ENCODE measurements around the gene DDR2.

The DDR2 gene

GRCh38 chr1:162674034-162674608 lies 41.9 kb downstream of the DDR2 start:
- DNase-seq = no peak

GRCh38 chr1:162676087-162676486 lies 43.8 kb downstream of the DDR2 start:
- DNase-seq = no peak

- no peak for DNase-seq
Measured at GRCh38 chr1:162676750-162677149, 44.5 kb downstream of the DDR2 start.

GRCh38 chr1:162677607-162678371 lies 45.5 kb downstream of the DDR2 start:
- DNase-seq = no peak

GRCh38 chr1:162678439-162678838 lies 46.2 kb downstream of the DDR2 start:
- DNase-seq = no peak

GRCh38 chr1:162679298-162679697 lies 47.0 kb downstream of the DDR2 start:
- no peak for DNase-seq

GRCh38 chr1:162680419-162681121 lies 48.3 kb downstream of the DDR2 start:
- DNase-seq = no peak

GRCh38 chr1:162681122-162681436 lies 48.8 kb downstream of the DDR2 start:
- DNase-seq = no peak

- no peak for DNase-seq
Measured at GRCh38 chr1:162682013-162682419, 49.8 kb downstream of the DDR2 start.

- DNase-seq = no peak
Measured at GRCh38 chr1:162687870-162688269, 55.6 kb downstream of the DDR2 start.

GRCh38 chr1:162688521-162688920 lies 56.3 kb downstream of the DDR2 start:
- DNase-seq = no peak

GRCh38 chr1:162688931-162689330 lies 56.7 kb downstream of the DDR2 start:
- no peak for DNase-seq

GRCh38 chr1:162689745-162690671 lies 57.7 kb downstream of the DDR2 start:
- DNase-seq = no peak

- no peak for DNase-seq
Measured at GRCh38 chr1:162690672-162691434, 58.6 kb downstream of the DDR2 start.

GRCh38 chr1:162691999-162692575 lies 59.8 kb downstream of the DDR2 start:
- no peak for DNase-seq

GRCh38 chr1:162694911-162695310 lies 62.6 kb downstream of the DDR2 start:
- no peak for DNase-seq

- DNase-seq = no peak
Measured at GRCh38 chr1:162695687-162696086, 63.4 kb downstream of the DDR2 start.

GRCh38 chr1:162696286-162696862 lies 64.1 kb downstream of the DDR2 start:
- DNase-seq = peak; percentile 89 to 92

- DNase-seq = no peak
Measured at GRCh38 chr1:162697140-162697895, 65.1 kb downstream of the DDR2 start.

- no peak for DNase-seq
Measured at GRCh38 chr1:162699366-162699765, 67.1 kb downstream of the DDR2 start.

- no peak for DNase-seq
Measured at GRCh38 chr1:162700131-162700530, 67.9 kb downstream of the DDR2 start.
